GM23338 (cell line): ENCODE results near the gene EP300. TPM values are rescaled to one million over a fixed set of nuclear protein-coding genes. Genes with fewer than 3 reads are reported as not detected.

Source experiments
- ATAC-seq: fragments of 200-7000 bp; cut with Tn5 transposase; 3 replicates; pipeline ENCODE4 v1.9.1; 2020
- DNase-seq: peaks from one replicate; pipeline ENCODE4 v3.0.0-alpha.2; 2015; ENCODE audit warnings: low spot score
- H2AFZ ChIP-seq: fragments of 200-600 bp; sonication (generic); 2 replicates; pipeline ENCODE4 v1.8.0; 2016; ENCODE audit warnings: antibody characterized with exemption, mild to moderate bottlenecking, moderate library complexity
- H3F3A ChIP-seq: fragments of 200-600 bp; sonication (generic); replicated peaks from 2 replicates; pipeline ENCODE4 v1.8.0; 2017; ENCODE audit warnings: antibody characterized with exemption, mixed run types, low read depth
- H3K27ac ChIP-seq: fragments of 200-600 bp; sonication (generic); 2 replicates; pipeline ENCODE4 v1.6.1; 2016; ENCODE audit warnings: low read depth
- H3K27me3 ChIP-seq: fragments of 200-600 bp; sonication (generic); 2 replicates; pipeline ENCODE4 v1.8.0; 2016; ENCODE audit warnings: mild to moderate bottlenecking, mixed run types, moderate library complexity; ENCODE audit not compliant: insufficient read depth
- H3K36me3 ChIP-seq: fragments of 200-600 bp; sonication (generic); 2 replicates; pipeline ENCODE4 v1.8.0; 2016; ENCODE audit warnings: mild to moderate bottlenecking; ENCODE audit not compliant: insufficient read depth
- H3K4me1 ChIP-seq: fragments of 200-600 bp; sonication (generic); 2 replicates; pipeline ENCODE4 v1.8.0; 2016; ENCODE audit warnings: mild to moderate bottlenecking, moderate library complexity; ENCODE audit not compliant: insufficient read depth
- H3K4me2 ChIP-seq: fragments of 200-600 bp; sonication (generic); 2 replicates; pipeline ENCODE4 v1.7.1; 2017; ENCODE audit warnings: mixed run types
- H3K4me3 ChIP-seq: fragments of 200-600 bp; sonication (generic); 2 replicates; pipeline ENCODE4 v1.6.1; 2016; ENCODE audit warnings: mixed run types
- H3K79me2 ChIP-seq: fragments of 200-600 bp; sonication (generic); replicated peaks from 2 replicates; pipeline ENCODE4 v1.8.0; 2017; ENCODE audit warnings: mild to moderate bottlenecking; ENCODE audit not compliant: insufficient read depth
- H3K9me2 ChIP-seq: fragments of 200-600 bp; sonication (generic); 2 replicates; pipeline ENCODE4 v1.8.0; 2017; ENCODE audit not compliant: insufficient read depth
- H4K20me1 ChIP-seq: fragments of 200-600 bp; sonication (generic); replicated peaks from 2 replicates; pipeline ENCODE4 v1.8.0; 2017; ENCODE audit warnings: mild to moderate bottlenecking; ENCODE audit not compliant: insufficient read depth
- H3K27ac Mint-ChIP-seq: 2 replicates; pipeline ENCODE4 v1.8.0; 2020; ENCODE audit warnings: inconsistent platforms, mild to moderate bottlenecking, moderate library complexity, mixed read lengths
- H3K27me3 Mint-ChIP-seq: 3 replicates; pipeline ENCODE4 v1.8.0; 2022; ENCODE audit warnings: low read depth, mild to moderate bottlenecking, moderate library complexity, mixed read lengths, inconsistent platforms; ENCODE audit not compliant: insufficient read depth, poor library complexity
- H3K36me3 Mint-ChIP-seq: 3 replicates; pipeline ENCODE4 v1.8.0; 2021; ENCODE audit warnings: low read depth, mild to moderate bottlenecking, inconsistent platforms, moderate library complexity, mixed read lengths
- H3K4me1 Mint-ChIP-seq: 3 replicates; pipeline ENCODE4 v1.8.0; 2020; ENCODE audit warnings: mild to moderate bottlenecking, inconsistent platforms, mixed read lengths
- H3K4me3 Mint-ChIP-seq: 3 replicates; pipeline ENCODE4 v1.8.0; 2021; ENCODE audit warnings: moderate library complexity, mild to moderate bottlenecking, inconsistent platforms, mixed read lengths
- H3K9me3 Mint-ChIP-seq: 3 replicates; pipeline ENCODE4 v1.8.0; 2020; ENCODE audit warnings: moderate library complexity, mild to moderate bottlenecking, inconsistent platforms, mixed read lengths
- CREB1 ChIP-seq: fragments of 250-450 bp; sonication (Bioruptor Pico); IDR thresholded peaks from 2 replicates; pipeline ENCODE4 v1.5.0; 2020; ENCODE audit warnings: low read depth, mild to moderate bottlenecking, moderate library complexity
- CTCF ChIP-seq, 2 experiments: fragments of 200-600 bp in 1 of 2; sonication (generic) in 1 of 2; conservative IDR thresholded peaks; 2 replicates each; pipeline versions ENCODE4 v1.5.1 to v1.6.1; 2016 to 2017; ENCODE audit warnings: antibody characterized with exemption in 2 of 2, low read depth in 2 of 2, mild to moderate bottlenecking in 2 of 2, moderate library complexity in 1 of 2
- ETS1 ChIP-seq: IDR thresholded peaks from 2 replicates; pipeline ENCODE4 v1.6.1; 2016; ENCODE audit warnings: antibody characterized with exemption
- EZH2 ChIP-seq: fragments of 200-600 bp; sonication (generic); IDR thresholded peaks from one replicate; pipeline ENCODE4 v1.8.0; 2017; ENCODE audit warnings: antibody characterized with exemption, mild to moderate bottlenecking, low read depth; ENCODE audit not compliant: unreplicated experiment
- EZH2phosphoT487 ChIP-seq: fragments of 200-600 bp; sonication (generic); IDR thresholded peaks from one replicate; pipeline ENCODE4 v1.8.1; 2018; ENCODE audit warnings: antibody characterized with exemption; ENCODE audit not compliant: unreplicated experiment
- JUNB ChIP-seq: IDR thresholded peaks from one replicate; pipeline ENCODE4 v1.6.1; 2016; ENCODE audit warnings: antibody characterized with exemption; ENCODE audit not compliant: unreplicated experiment
- NANOG ChIP-seq: IDR thresholded peaks from 2 replicates; pipeline ENCODE4 v1.6.1; 2016; ENCODE audit warnings: antibody characterized with exemption, borderline replicate concordance
- POLR2AphosphoS5 ChIP-seq: IDR thresholded peaks from 2 replicates; pipeline ENCODE4 v1.6.1; 2016; ENCODE audit warnings: antibody characterized with exemption, low read depth
- REST ChIP-seq: IDR thresholded peaks from one replicate; pipeline ENCODE4 v1.6.1; 2018; ENCODE audit warnings: antibody characterized with exemption; ENCODE audit not compliant: unreplicated experiment
- STAT1 ChIP-seq: IDR thresholded peaks from one replicate; pipeline ENCODE4 v1.6.1; 2016; ENCODE audit warnings: antibody characterized with exemption; ENCODE audit not compliant: unreplicated experiment
- ZNF114 ChIP-seq: fragments of 250-450 bp; sonication (Bioruptor Pico); IDR thresholded peaks from 2 replicates; pipeline ENCODE4 v1.5.0; 2020; ENCODE audit warnings: mild to moderate bottlenecking, moderate library complexity
- ZNF331 ChIP-seq: fragments of 250-450 bp; sonication (Bioruptor Pico); IDR thresholded peaks from 2 replicates; pipeline ENCODE4 v1.5.0; 2020; ENCODE audit warnings: low read depth, mild to moderate bottlenecking, moderate library complexity
- ZNF462 ChIP-seq: fragments of 250-450 bp; sonication (Bioruptor Pico); IDR thresholded peaks from 2 replicates; pipeline ENCODE4 v1.5.0; 2020; ENCODE audit warnings: mild to moderate bottlenecking, moderate library complexity
- polyA plus RNA-seq: library from polyadenylated mRNA; unstranded; fragments of >200 nt; fragmentation: Nextera tagmentation; extraction: Ambion mirVana; gene quantifications from 2 replicates; pipeline ENCODE4 v1.2.1, GENCODE V29; 2016
- total RNA-seq: library from RNA; depleted of rRNA; stranded (reverse); fragments of >200 nt; shearing (Covaris generic); gene quantifications from 2 replicates; pipeline ENCODE4 v1.2.3, GENCODE V29; 2014

Gene EP300
- total and polyA plus RNA-seq, 2 experiments from 2014 or later, result 40.7 to 129 TPM

- ATAC-seq (peak; percentile 100), DNase-seq (peak; percentile 99)
- peak within 1 kb of the TSS; percentile 97 for H3K4me3 Mint-ChIP-seq
- peaks cover 3% of the 10 kb centered on the region for H3K4me1 Mint-ChIP-seq
- H3K36me3 ChIP-seq, result 0 out of 2 replicates have a peak, but pooled peaks cover 4% of the 10 kb centered on the region
- 0 out of 2 replicates have a peak, but pooled peaks cover 6% of the 10 kb centered on the region for H3F3A ChIP-seq
- H2AFZ ChIP-seq, result peak within 1 kb of the TSS; percentile 53; the same call in 1 of the 2 replicates
- no peaks in the 10 kb centered on the region for H3K9me3 Mint-ChIP-seq
- peaks cover 21% of the 10 kb centered on the region for H3K79me2 ChIP-seq
- H3K4me1 ChIP-seq, result no peaks in the 10 kb centered on the region
- peak within 1 kb of the TSS; percentile 82 for H3K27ac ChIP-seq
- no peaks in the 10 kb centered on the region; the same call in 1 of the 2 replicates for H3K27me3 ChIP-seq
- no peaks in the 10 kb centered on the region; the same call in 1 of the 2 replicates for H4K20me1 ChIP-seq
- no peaks in the 10 kb centered on the region for H3K9me2 ChIP-seq
- H3K27me3 Mint-ChIP-seq, result peaks cover 16% of the 10 kb centered on the region
- H3K36me3 Mint-ChIP-seq, result peaks cover 6% of the 10 kb centered on the region
- peak within 1 kb of the TSS; percentile 74 for H3K4me3 ChIP-seq
- TF ChIP-seq ETS1 (peak; percentile 93), CTCF (conservative IDR thresholded peaks at IDR 0.05; ENCODE audit: low read depth in 2 of 2) (no peak), CREB1 (peak; percentile 70), NANOG (no peak), JUNB (no peak), STAT1 (no peak), REST (no peak), POLR2AphosphoS5 (peak; percentile 90), ZNF462 (CRISPR knock-in tag) (no peak), ZNF331 (CRISPR knock-in tag) (no peak), EZH2 (no peak), ZNF114 (CRISPR knock-in tag) (no peak), EZH2phosphoT487 (no peak)
- H3K4me2 ChIP-seq, result peak within 1 kb of the TSS; percentile 79
- H3K27ac Mint-ChIP-seq, result peak within 1 kb of the TSS; percentile 99
These were observed 112.9 kb downstream of the EP300 start, which contains the start of gene L3MBTL2 for GRCh38 chr22:41204992-41205900. L3MBTL2 (plus strand) TSS chr22:41205312; CDS start chr22:41205363, 51 bp downstream.
